Effector CD8-positive, alpha-beta T cell (primary cell): ENCODE data around the gene CPEB3.
"Not testable (repeated sequence)": the region's sequence is repeated elsewhere in the genome, so short reads cannot be mapped to it uniquely, and the experiment has no call there.

Source experiments
- DNase-seq: peaks from one replicate; lab custom pipeline; 2025; lab: John Stamatoyannopoulos, UW
- total RNA-seq, 4 experiments: gene quantifications; one replicate each; lab custom pipeline; 2026; lab: John Stamatoyannopoulos, UW

CPEB3 gene
- 7.2 to 17.6 (median 10.1) reads per million in 4 experiments for total RNA-seq

GRCh38 chr10:92290837-92291615, at the start of gene CPEB3, which contains the start of gene MARCHF5:
Gene CPEB3 (minus strand): TSS chr10:92291078. CDS start chr10:92240350, 50,728 bp downstream.
Gene MARCHF5 (plus strand): TSS chr10:92291167. CDS start chr10:92291495, 328 bp downstream.
- peak; percentile 81 for DNase-seq

- DNase-seq = not testable (repeated sequence)
Measured at GRCh38 chr10:92329927-92330326, 39.0 kb upstream of the CPEB3 start.

GRCh38 chr10:92328993-92329392, 38.1 kb upstream of the CPEB3 start:
- DNase-seq = no peak

GRCh38 chr10:92327445-92328433, 36.9 kb upstream of the CPEB3 start:
- DNase-seq = no peak

GRCh38 chr10:92323079-92323478, 32.2 kb upstream of the CPEB3 start:
- DNase-seq = no peak

GRCh38 chr10:92316610-92317009, 25.7 kb upstream of the CPEB3 start:
- no peak for DNase-seq

GRCh38 chr10:92313750-92314149, 22.9 kb upstream of the CPEB3 start:
- DNase-seq = no peak

GRCh38 chr10:92309272-92309671, 18.4 kb upstream of the CPEB3 start:
- no peak for DNase-seq

- DNase-seq = no peak
Measured at GRCh38 chr10:92305133-92306072, 14.5 kb upstream of the CPEB3 start.

GRCh38 chr10:92304061-92304460, 13.2 kb upstream of the CPEB3 start:
- no peak for DNase-seq

- DNase-seq = no peak
Measured at GRCh38 chr10:92303096-92303495, 12.2 kb upstream of the CPEB3 start.

- DNase-seq = no peak
Measured at GRCh38 chr10:92298487-92298886, 7.6 kb upstream of the CPEB3 start.

- no peak for DNase-seq
Measured at GRCh38 chr10:92291921-92292845, 1.3 kb upstream of the CPEB3 start.

GRCh38 chr10:92291616-92291865, 663 bp upstream of the CPEB3 start:
- no peak for DNase-seq

- DNase-seq = peak; percentile 26
Measured at GRCh38 chr10:92290076-92290836, 622 bp downstream of the CPEB3 start.

- no peak for DNase-seq
Measured at GRCh38 chr10:92284112-92284704, 6.7 kb downstream of the CPEB3 start.

- no peak for DNase-seq
Measured at GRCh38 chr10:92278996-92279696, 11.7 kb downstream of the CPEB3 start.

GRCh38 chr10:92274071-92274470, 16.8 kb downstream of the CPEB3 start:
- DNase-seq = no peak

- DNase-seq = no peak
Measured at GRCh38 chr10:92268748-92269147, 22.1 kb downstream of the CPEB3 start.
